Measurements from ENCODE around the gene FAM171A1. TPM values are rescaled to one million over a fixed set of nuclear protein-coding genes. Genes with fewer than 3 reads are reported as not detected.

FAM171A1 gene
- total RNA-seq, 3 donors from 2014 or later, result 7.6 to 11.7 (median 9.5) TPM

DNA sequence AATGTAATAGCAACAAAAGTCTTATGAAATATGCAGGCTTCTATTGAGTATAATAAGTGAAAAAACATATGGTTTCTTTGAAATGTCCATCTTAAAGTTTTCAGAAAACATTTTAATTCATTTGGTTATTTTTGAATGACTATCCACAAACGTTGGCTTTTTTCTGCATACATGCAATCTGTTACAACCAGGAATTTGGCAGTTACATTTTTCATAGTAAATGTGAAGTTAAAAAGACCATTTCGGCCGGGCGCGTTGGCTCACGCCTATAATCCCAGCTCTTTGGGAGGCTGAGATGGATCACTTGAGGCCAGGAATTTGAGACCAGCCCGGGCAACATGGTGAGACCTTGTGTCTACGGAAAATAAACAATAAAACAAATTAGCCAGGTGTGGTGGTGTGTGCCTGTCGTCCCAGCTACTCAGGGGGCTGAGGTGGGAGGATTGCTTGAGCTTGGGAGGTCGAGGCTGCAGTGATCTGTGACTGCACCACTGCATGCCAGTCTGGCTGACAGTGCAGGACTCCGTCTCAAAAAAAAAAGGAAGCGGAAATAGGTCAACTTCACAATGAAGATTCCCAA is 128.7 kb downstream of the FAM171A1 start:
- H3K4me1 ChIP-seq, result no peaks in the 10 kb centered on the region
- intact Hi-C loops (cut with DNase I; ENCODE audit: low total_unique reads), result no loop called here
- H3K4me3 ChIP-seq, result no peak overlapping the region
- no peak overlapping the region for H3K27ac ChIP-seq
- H3K36me3 ChIP-seq, result no peaks in the 10 kb centered on the region
- H3K9me3 ChIP-seq, result no peaks in the 10 kb centered on the region
- DNase-seq (ENCODE audit: low spot score in 2 of 2), result no peak
- TF ChIP-seq POLR2AphosphoS5 (IDR thresholded peaks at IDR 0.05) (no peak), POLR2A (IDR thresholded peaks at IDR 0.05) (no peak)
- TF ChIP-seq, protein P1, sequence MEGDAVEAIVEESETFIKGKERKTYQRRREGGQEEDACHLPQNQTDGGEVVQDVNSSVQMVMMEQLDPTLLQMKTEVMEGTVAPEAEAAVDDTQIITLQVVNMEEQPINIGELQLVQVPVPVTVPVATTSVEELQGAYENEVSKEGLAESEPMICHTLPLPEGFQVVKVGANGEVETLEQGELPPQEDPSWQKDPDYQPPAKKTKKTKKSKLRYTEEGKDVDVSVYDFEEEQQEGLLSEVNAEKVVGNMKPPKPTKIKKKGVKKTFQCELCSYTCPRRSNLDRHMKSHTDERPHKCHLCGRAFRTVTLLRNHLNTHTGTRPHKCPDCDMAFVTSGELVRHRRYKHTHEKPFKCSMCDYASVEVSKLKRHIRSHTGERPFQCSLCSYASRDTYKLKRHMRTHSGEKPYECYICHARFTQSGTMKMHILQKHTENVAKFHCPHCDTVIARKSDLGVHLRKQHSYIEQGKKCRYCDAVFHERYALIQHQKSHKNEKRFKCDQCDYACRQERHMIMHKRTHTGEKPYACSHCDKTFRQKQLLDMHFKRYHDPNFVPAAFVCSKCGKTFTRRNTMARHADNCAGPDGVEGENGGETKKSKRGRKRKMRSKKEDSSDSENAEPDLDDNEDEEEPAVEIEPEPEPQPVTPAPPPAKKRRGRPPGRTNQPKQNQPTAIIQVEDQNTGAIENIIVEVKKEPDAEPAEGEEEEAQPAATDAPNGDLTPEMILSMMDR (IDR thresholded peaks at IDR 0.05), result no peak
- no peaks in the 10 kb centered on the region for H3K27me3 ChIP-seq

GRCh38 chr10:15241306-15241705 is 129.8 kb downstream of the FAM171A1 start:
- H3K4me3 ChIP-seq, result no peak overlapping the region
- intact Hi-C loops (cut with DNase I; ENCODE audit: low total_unique reads), result no loop called here
- TF ChIP-seq, protein P1 (IDR thresholded peaks at IDR 0.05), result no peak
- TF ChIP-seq POLR2A (IDR thresholded peaks at IDR 0.05), result no peak
- TF ChIP-seq POLR2AphosphoS5 (IDR thresholded peaks at IDR 0.05), result no peak
- no peak overlapping the region for H3K27ac ChIP-seq
- H3K4me1 ChIP-seq, result no peaks in the 10 kb centered on the region
- H3K27me3 ChIP-seq, result no peaks in the 10 kb centered on the region
- no peaks in the 10 kb centered on the region for H3K9me3 ChIP-seq
- H3K36me3 ChIP-seq, result no peaks in the 10 kb centered on the region
- DNase-seq (ENCODE audit: low spot score in 2 of 2), result no peak

DNA sequence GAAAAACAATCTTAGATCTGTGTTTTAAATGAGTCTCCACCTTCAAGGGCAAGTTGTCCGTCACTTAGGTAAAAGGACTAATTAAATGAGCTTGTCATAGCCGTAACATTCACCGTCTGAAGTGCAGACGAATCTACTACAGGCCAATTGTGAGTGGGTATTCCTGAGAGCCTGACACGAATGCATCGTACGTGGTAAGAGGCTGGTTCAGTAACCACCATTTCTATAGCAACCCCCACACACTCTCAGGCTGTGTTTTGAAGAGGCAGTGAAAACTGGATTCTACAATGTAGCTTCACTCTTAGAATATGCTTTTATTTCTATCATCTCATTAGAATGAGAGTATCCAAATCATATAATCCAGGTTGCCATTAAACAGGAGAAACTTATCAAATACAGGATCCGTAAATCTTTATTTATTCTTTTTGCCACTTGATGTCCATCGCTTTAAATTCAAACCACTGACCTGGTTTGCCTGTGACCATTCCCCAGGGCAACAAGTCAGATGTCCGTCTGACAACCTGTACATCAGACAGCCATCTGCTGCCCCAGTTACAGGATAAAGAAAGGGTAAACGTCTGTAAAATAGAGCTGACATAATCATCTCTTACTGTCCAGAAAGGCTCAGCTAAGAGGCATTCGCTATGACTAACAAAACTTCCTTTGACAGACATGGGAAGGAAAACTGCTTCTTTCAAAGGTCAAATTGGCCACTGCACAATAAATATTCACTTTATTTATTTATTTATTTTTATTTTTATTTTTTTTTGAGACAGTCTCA is 132.3 kb downstream of the FAM171A1 start:
- Histone ChIP-seq H3K36me3 (no peaks in the 10 kb centered on the region), H3K9me3 (no peaks in the 10 kb centered on the region), H3K27ac (no peak overlapping the region), H3K4me3 (no peak overlapping the region), H3K4me1 (no peaks in the 10 kb centered on the region), H3K27me3 (no peaks in the 10 kb centered on the region)
- TF ChIP-seq, protein P1 (IDR thresholded peaks at IDR 0.05), result no peak
- TF ChIP-seq POLR2A (IDR thresholded peaks at IDR 0.05) (no peak), POLR2AphosphoS5 (IDR thresholded peaks at IDR 0.05) (no peak)
- DNase-seq (ENCODE audit: low spot score in 2 of 2), result no peak
- intact Hi-C loops (cut with DNase I; ENCODE audit: low total_unique reads), result no loop called here

- Histone ChIP-seq H3K4me1 (no peaks in the 10 kb centered on the region), H3K4me3 (no peak overlapping the region), H3K27me3 (no peaks in the 10 kb centered on the region), H3K9me3 (no peaks in the 10 kb centered on the region), H3K27ac (no peak overlapping the region), H3K36me3 (no peaks in the 10 kb centered on the region)
- DNase-seq (ENCODE audit: low spot score in 2 of 2), result no peak
- intact Hi-C loops (cut with DNase I; ENCODE audit: low total_unique reads), result no loop called here
- TF ChIP-seq POLR2A (IDR thresholded peaks at IDR 0.05) (no peak), POLR2AphosphoS5 (IDR thresholded peaks at IDR 0.05) (no peak)
- TF ChIP-seq, protein P1 (IDR thresholded peaks at IDR 0.05), result no peak
Observed at GRCh38 chr10:15237351-15237750, 133.7 kb downstream of the FAM171A1 start.

DNA sequence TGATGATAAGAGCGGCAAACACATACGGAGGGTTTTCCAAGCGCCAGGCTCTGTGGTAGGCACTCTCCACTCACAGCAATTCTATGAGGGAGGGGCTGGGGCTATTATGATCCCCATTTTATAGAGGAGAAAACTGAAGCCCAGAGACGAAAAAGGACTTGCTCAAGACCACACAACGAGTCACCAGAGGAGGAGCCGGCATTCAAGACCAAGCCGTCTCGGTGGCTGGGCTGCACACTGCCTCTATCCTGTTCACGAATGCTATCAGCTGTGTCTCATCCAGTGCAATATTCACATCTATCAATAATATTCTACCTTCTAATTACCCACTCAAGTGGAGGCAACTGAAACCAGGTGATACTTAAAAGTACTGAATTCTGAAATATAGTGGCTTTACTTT is 134.7 kb downstream of the FAM171A1 start:
- H3K9me3 ChIP-seq, result no peaks in the 10 kb centered on the region
- intact Hi-C loops (cut with DNase I; ENCODE audit: low total_unique reads), result no loop called here
- no peak for DNase-seq (ENCODE audit: low spot score in 2 of 2)
- H3K36me3 ChIP-seq, result no peaks in the 10 kb centered on the region
- TF ChIP-seq POLR2A (IDR thresholded peaks at IDR 0.05) (no peak), POLR2AphosphoS5 (IDR thresholded peaks at IDR 0.05) (no peak)
- TF ChIP-seq, protein P1 (IDR thresholded peaks at IDR 0.05), result no peak
- H3K4me3 ChIP-seq, result no peak overlapping the region
- no peaks in the 10 kb centered on the region for H3K27me3 ChIP-seq
- no peak overlapping the region for H3K27ac ChIP-seq
- no peaks in the 10 kb centered on the region for H3K4me1 ChIP-seq
